DMS53 treated with DMSO at 0.1 percent for 48 hours (cell line): Measurements from ENCODE around the gene VMO1.

ENCODE experiments used
- DNase-seq: peaks from one replicate; lab custom pipeline; 2025; ENCODE audit not compliant: unreplicated experiment; lab: John Stamatoyannopoulos, UW

Gene VMO1

GRCh38 chr17:4764595-4764994 is 21.6 kb downstream of the VMO1 start:
- no peak for DNase-seq

- no peak for DNase-seq
These were observed 26.4 kb downstream of the VMO1 start for GRCh38 chr17:4759776-4760236.

- no peak for DNase-seq
These were observed 32.8 kb downstream of the VMO1 start for GRCh38 chr17:4753392-4753791.

GRCh38 chr17:4751932-4752331 is 34.2 kb downstream of the VMO1 start:
- no peak for DNase-seq

GRCh38 chr17:4750606-4751005 is 35.6 kb downstream of the VMO1 start:
- DNase-seq: no peak

- DNase-seq: no peak
These were observed 37.5 kb downstream of the VMO1 start for GRCh38 chr17:4748686-4749085.

GRCh38 chr17:4747847-4748246 is 38.3 kb downstream of the VMO1 start:
- DNase-seq: no peak

GRCh38 chr17:4744999-4745969 is 40.9 kb downstream of the VMO1 start:
- no peak for DNase-seq

GRCh38 chr17:4743898-4744297 is 42.3 kb downstream of the VMO1 start:
- no peak for DNase-seq

- DNase-seq: no peak
These were observed 42.9 kb downstream of the VMO1 start for GRCh38 chr17:4743216-4743615.

- no peak for DNase-seq
These were observed 43.5 kb downstream of the VMO1 start for GRCh38 chr17:4742629-4743028.

GRCh38 chr17:4742133-4742532 is 44.0 kb downstream of the VMO1 start:
- no peak for DNase-seq

GRCh38 chr17:4741544-4741943 is 44.6 kb downstream of the VMO1 start:
- no peak for DNase-seq

GRCh38 chr17:4740584-4740983 is 45.6 kb downstream of the VMO1 start:
- no peak for DNase-seq

GRCh38 chr17:4740025-4740351 is 46.2 kb downstream of the VMO1 start:
- DNase-seq: no peak

- peak; percentile 9 for DNase-seq
These were observed 46.8 kb downstream of the VMO1 start, which contains the start of the genes CXCL16 and ZMYND15 for GRCh38 chr17:4739122-4740024. CXCL16 (minus strand) TSS chr17:4739928; CDS start chr17:4739339, 589 bp downstream. ZMYND15 (plus strand) TSS chr17:4739833; CDS start chr17:4740549, 716 bp downstream.

GRCh38 chr17:4738136-4739121 is 47.7 kb downstream of the VMO1 start:
- DNase-seq: no peak

- no peak for DNase-seq
These were observed 50.1 kb downstream of the VMO1 start for GRCh38 chr17:4735876-4736651.
